CD4-positive, alpha-beta T cell treated with Interleukin-15 for 1 hour (primary cell): Measurements from ENCODE around the gene RUNDC1.
"Not testable (repeated sequence)": the region's sequence is repeated elsewhere in the genome, so short reads cannot be mapped to it uniquely, and the experiment has no call there.

Experiments used
- DNase-seq: peaks from one replicate; pipeline ENCODE4 v3.0.0-alpha.2; 2020

Gene RUNDC1

DNA sequence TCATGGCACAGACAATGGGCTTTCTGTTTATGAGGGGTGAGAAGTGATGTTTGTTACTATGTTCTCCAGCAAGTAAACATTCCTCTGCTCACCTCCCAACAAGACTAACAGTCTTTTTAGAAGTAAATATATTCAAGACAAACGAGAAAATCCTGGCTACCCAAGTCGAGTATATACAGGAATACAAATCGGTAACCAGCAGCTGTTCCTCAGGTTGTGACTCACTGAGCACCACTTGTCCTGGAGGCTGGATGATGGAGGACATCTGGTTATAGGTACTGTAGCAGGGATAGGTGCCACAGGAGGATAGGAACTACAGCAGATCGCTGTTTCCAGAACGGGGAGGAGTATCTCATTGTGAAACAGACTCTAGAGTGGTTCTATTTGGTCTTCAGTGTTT is 12.5 kb downstream of the RUNDC1 start:
- DNase-seq, result no peak

DNA sequence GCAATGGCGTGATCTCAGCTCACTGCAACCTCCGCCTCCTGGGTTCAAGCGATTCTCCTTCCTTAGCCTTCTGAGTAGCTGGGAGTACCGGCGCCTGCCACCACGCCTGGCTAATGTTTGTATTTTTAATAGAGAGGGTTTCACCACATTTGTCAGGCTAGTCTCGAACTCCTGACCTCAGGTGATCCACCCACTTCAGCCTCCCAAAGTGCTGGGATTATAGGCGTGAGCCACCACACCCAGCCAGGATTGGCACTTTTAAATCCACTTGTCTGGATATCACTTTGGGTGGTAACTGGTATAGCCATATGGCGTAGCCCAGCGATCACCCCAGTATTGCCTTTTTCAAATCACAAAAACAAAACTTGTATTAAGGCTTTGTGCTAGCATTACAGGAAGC is 13.5 kb downstream of the RUNDC1 start:
- not testable (repeated sequence) for DNase-seq

DNA sequence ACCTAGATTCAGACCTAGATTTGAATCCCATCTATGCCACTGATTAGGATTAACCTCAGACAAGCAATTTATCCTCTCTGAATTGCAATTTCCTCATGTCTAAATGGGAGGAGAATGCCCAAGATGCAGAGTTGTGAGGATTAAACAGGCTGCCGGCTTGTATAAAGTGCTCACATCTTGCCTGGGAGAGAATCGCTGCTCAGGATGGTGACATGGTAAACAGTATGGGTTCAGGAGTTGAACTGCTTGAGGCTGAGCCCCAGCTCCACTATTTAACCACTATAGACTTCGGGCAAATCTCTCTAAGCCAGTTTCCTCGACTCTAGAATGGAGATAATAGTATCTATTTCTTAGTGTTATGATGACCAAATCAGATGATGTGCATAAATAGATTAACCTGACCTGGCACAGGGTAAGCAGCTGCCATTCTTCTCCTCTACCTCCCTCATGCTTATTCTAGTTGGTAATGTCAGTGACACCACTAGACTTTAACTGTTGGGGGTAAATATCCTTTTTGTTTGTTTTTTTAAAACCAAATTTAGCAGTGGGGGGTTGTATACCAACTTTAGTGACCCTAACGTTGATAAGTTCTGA is 17.1 kb downstream of the RUNDC1 start:
- no peak for DNase-seq

DNA sequence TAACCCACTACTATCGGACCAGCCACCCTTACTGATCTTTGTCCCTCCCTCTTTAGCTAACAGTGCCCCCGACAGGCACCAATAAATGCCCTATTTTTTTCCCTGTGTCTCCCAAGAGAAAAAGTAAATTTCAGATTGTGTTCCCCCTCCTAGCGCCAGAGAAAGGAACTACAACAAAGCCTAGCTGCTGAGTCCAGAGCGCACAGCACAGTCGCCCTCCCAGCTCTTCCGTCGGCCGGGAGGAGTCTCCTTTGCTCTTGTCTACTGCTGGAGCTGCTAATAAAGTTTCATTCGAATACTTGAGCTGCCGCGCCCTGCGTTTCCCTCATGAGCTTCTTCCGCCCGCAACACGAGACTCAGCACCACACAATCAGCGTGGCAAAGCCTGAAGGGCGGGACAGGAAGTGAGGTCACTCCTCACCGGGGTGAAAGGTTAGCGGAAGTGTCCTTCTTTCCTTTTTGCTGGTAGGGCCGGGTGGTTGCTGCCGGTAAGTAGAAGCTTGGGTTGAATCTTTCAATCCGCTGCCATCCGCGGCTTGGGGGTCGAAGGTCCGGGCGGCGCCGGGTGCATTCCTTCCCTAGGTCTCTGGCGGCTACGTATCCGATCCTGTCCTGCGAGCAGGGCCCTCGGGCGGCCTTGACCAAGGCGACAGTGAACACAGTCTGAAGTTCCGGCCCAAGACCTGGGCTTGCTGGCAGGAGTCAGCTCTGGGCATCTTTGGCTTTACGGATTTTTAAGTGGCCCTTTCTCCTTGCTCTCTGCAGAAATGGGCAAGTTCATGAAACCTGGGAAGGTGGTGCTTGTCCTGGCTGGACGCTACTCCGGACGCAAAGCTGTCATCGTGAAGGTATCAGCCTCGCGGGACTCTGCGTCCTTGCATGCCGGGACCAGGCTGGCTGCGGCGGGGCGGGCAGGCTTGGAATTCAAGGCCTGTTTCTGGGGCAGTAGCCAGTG is 17.9 kb downstream of the RUNDC1 start, which contains the start of gene RPL27:
RPL27 (plus strand) TSS at position 436 of the 955 bp plus-strand sequence; CDS start at position 768, 332 bp downstream.
- DNase-seq, result peak; percentile 99

DNA sequence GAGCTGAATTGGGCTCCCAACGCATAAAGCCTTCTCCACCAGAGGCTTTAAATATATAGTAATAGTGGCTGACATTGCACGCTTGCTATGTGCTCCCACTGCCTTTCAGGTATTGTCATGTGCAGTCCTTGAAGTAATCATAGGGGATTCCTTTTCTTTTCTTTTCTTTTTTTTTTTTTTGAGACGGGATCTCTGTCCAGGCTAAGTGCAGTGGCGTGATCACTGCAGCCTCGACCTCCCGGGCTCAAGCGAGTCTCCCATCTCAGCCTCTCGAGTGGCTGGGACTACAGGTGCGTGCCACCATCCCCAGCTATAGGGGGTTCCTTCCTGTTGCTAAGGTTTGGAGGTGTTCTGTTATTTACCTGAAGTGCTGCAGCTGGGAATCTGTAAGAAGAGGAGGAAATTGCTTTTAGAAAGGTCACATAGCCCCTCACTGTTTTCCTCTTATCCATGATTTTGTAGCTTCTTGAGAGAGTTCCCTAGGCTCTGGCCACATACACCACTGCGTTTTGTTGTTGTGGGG is 18.7 kb downstream of the RUNDC1 start:
- no peak for DNase-seq

DNA sequence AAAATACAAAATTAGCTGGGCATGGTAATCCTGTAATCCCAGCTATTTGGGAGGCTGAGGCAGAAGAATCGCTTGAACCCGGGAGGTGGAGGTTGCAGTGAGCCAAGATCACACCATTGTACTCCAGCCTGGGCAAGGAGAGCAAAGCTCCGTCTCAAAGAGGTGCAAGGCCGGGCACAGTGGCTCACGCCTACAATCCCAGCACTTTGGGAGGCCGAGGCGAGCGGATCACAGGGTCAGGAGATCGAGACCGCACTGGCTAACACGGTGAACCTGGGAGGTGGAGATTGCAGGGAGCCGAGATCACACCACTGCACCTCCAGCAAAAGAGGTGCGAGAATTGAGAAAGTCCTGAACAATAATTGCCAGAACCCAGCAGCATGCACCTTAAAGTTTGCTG is 20.5 kb downstream of the RUNDC1 start:
- DNase-seq, result not testable (repeated sequence)

DNA sequence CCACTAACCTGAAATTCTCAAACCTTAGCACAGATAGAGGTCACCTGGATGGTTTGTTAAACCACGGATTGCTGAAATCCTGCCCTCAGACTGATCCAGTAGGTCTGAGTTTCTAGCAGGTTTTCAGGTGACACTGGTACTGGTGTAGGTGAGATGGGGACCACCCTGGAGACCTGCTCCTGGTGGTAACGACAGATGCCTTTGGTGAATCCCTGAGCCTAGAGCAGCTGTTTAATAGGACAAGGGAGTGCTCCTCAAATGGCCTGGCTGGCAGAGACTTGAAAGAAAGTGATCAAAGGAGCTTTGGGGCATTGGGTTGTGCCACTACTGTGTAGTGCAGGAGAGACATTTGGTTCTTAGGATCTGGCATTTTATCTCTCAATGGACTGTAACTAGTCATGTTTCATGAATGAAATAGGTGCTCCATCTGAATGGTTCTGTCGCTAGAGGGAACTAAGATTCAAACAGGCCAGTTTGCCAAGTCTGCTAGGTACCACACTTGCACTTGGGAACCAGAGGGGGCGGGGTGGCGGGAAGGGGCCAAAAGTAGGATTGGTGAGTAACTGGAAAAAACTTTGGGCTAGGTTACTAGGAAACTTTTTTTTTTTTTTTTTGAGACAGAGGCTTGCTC is 23.3 kb downstream of the RUNDC1 start:
- DNase-seq, result no peak

DNA sequence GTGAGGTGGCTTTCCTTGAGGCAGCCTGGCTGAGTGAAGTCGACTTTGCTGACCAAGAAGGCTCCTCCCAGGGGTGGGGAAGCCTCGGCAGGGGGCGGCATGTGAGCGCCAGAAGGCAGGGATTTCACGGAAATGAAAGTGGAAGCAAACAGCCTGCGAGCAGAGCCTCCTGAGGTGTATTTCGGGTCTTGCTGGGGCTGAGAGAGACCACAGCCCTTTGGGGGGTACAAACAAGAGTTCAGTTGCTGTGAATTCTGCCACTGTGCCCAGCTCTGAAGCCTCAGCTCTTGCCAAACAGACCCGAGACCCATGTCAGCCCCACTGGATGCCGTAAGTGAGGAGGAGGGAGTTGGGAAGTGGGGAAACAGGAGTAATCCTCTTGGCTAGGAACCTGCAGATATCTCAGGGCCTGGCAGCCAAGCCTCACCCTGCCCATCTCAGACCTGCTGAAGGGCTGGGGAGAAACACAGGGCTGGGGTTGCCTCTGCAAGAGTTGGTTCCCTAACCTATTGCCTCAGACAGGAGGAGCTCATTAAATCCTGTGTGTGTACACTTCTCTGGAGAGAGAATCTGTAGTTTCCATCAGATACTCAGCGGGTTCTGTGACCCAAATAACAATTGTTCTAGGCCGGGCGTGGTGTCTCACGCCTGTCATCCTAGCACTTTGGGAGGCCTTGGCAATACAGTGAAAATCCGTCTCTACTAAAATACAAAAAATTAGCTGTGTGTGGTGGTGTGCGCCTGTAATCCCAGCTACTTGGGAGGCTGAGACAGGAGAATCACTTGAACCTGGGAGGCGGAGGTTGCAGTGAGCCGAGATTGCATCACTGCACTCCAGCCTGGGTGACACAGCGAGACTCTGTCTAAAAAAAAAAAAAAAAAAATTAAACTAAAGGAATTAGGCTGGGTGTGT is 26.5 kb downstream of the RUNDC1 start, which contains the start of gene IFI35:
IFI35 (plus strand) TSS at position 146 of the 913 bp plus-strand sequence; CDS start at position 310, 164 bp downstream.
- DNase-seq, result peak; percentile 86

DNA sequence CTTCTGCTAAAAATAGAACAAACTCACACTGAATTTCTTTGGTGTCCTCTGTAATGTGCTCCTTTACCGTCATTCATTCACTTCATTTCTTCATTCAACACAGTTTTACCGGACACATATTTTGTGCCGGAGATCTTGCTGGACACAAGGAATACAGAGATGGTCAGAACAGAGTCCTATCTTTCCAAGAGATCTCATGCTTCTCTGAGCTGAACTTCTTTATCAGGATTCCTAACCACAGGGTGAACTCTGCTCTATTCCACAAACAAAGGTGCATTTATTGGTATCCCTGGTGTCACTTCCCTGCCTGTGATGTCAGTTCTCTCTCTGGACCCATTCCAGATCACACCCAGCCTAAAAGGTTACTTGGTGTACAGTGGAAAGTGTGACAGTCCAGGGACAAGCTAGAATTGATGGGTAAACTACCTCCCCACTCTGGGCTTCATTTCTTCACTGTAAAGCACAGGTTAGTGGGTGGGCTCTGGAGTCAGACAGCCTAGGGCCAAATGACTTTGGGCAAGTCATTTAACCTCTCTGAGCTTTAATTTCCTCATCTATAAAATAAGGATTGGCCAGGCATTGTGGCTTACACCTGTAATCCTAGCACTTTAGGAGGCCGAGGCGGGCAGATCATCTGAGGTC is 30.4 kb downstream of the RUNDC1 start:
- DNase-seq, result no peak

DNA sequence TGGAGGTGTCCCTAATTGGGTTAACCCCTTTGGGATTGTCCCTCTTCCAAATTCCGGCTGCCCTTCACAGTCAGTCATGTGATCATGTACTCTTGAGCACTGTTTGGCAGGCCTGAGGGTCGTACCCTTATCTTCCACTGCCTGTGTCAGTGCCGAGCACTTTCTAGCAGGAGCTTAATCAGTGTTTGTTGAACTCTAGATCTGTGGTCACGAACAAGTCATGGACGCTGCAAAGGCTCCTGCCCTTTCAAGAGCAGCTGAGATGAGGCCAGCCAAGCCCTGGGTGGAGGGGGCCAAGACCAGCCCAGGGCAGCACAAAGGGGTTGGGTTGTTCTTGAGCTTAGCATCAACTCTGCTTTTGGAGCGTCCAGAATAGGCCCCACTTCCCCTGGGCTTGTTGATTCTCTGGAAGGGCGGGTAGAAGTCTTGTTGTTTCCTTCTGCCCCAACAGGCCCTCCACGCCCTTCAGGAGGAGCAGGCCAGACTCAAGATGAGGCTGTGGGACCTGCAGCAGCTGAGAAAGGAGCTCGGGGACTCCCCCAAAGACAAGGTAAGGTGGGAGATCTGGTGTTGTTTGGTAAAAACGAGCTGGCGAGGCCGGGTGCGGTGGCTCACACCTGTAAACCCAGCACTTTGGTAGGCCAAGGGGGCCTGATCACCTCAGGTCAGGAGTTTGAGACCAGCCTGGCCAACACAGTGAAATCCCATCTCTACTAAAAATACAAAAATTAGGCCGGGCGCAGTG is 31.5 kb downstream of the RUNDC1 start:
- DNase-seq, result no peak

DNA sequence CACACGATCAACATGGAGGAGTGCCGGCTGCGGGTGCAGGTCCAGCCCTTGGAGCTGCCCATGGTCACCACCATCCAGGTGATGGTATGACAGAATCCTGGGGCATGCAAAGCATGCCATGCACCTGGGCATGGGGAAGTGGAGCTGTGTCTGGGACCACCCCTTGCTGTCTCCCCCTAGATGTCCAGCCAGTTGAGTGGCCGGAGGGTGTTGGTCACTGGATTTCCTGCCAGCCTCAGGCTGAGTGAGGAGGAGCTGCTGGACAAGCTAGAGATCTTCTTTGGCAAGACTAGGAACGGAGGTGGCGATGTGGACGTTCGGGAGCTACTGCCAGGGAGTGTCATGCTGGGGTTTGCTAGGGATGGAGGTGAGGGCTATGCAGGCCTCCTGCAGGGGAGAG is 32.9 kb downstream of the RUNDC1 start:
- DNase-seq, result no peak

DNA sequence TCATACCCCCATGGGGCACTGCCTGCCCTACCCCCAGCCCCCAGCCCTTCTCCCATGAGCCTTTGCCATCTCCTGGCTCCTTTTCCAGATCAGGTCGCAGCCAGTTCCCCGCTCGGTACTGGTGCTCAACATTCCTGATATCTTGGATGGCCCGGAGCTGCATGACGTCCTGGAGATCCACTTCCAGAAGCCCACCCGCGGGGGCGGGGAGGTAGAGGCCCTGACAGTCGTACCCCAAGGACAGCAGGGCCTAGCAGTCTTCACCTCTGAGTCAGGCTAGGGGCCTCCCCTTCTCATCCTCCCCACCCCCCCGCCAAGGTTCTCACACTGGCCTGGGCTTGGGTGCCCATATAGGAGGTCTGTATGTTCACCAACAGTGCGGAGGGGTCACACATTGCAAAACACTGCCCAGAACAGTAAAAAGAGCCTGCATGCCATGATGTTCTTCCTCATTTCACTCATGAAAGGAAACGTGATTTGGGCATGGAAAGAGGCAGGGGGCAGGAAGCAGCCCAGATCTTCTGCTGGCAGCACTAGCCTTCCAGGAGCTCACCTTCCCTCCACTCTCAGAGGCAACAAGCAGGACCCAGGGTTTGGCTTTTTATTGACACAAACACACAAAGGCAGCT is 33.8 kb downstream of the RUNDC1 start:
- no peak for DNase-seq

DNA sequence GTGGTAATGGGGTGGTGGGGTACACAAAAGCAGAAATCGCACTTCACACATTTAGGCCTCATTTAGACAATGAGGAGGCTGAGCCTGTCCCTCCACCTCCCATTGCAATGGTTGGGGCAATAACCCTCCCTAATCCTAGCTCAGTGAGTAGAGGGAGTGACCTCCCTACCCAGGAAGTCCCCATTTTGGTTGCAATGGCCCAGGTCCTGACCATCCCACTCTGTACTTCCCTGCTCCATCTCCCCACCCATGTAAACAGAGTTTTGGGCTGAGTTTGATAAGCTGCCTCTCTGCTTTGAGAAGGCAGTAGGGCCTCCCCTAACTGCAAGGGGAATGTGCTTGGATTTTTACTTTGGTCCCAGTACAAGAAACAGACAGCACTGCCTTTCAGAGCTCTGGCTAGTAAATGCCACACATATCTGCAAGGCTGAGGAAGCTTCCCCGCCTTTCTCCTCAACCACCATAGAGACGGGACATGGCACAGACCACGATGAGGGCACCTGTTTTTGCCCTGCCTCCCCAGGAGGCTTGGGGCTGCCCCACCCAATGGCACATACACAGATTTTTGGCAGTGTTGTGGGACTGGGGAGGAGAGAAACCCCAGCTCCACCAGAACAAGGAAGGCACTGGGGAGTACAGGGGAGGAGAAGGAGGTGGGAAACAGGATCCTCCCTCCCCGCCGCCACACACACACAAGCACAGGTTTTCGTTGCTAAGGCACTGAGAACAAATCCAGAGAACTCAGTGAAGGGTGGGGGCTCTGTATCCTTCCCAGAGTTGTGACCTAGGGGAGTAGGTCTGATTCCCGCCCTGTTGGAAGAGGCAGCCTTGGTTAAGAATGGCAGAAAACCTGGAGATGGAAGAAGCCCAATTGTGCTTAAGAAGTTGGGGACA is 34.5 kb downstream of the RUNDC1 start:
- no peak for DNase-seq

DNA sequence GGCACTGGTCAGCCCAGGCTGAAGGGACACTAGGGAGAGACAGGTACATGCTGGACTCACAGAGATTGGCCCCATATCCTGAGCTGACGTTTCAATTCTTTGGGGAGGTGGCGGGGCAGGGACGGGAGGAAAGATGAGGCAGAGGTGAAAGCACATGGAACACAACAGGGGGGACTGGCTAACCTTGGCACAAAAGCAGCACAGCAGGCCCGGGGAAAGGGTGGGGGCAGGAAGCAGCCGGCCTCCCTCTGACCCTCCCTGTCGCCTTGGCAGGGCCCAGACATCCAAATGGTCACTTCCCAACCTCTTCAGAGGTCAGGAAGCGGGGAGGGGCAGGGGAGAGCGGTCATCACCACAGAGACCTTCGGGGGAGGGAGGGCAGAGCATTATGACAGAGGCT is 35.2 kb downstream of the RUNDC1 start:
- DNase-seq, result no peak

DNA sequence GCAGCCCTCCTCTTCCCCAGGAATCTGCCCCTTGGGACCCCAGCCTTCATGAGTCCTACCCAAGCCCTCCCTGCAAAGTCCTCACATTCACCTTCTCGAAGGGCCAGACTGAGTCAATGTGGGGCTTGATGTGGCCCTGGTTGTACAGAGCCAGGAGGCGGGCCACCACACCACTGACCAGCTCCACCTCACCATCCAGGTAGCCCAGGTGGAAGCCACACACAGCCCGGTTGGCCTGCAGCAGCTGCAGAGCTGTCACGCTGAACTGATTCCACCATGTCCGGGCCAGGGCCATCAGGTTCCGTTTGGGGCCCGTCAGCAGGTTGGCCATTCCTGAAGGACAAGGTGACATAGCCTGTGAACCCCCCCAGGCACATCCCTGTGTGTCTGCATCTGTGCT is 35.9 kb downstream of the RUNDC1 start:
- DNase-seq, result no peak

DNA sequence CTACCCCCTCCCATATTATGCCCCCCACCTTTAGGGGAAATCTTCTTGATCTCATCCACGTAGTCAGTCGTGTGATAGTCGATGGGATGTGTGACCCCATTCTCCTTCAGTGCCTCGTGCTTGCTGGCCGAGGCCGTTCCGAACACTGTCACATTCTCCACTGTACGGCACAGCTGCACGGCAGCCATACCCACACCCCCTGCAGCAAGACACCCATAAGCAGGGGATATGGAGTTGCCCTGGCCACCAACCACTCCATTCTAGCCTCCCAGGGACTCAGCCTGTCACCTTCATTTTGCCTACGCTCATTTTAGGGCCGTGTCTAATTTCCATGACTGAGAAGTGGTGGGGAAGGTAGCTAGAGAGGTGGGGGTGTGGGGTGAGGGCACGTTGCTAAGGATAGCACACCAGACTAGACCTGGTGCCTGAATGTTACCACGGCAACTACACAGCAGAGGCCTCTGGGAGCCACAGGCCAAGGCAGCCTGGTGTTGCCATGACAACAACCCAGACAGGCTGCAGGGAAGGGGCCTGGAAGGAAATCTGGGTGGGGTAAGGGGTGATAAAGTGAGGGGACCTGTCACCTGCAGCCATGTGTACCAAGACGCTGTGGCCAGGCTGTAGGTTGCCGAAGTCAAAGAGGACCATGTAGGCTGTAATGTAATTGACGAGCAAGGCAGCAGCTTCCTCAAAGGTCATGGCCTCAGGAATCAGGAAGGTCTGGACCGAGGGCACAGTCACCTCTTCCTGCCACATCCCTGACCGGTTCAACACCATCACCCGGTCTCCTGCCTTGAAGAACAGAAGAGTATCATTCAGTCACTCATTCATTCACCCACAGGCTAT is 37.9 kb downstream of the RUNDC1 start:
- peak; percentile 68 for DNase-seq

DNA sequence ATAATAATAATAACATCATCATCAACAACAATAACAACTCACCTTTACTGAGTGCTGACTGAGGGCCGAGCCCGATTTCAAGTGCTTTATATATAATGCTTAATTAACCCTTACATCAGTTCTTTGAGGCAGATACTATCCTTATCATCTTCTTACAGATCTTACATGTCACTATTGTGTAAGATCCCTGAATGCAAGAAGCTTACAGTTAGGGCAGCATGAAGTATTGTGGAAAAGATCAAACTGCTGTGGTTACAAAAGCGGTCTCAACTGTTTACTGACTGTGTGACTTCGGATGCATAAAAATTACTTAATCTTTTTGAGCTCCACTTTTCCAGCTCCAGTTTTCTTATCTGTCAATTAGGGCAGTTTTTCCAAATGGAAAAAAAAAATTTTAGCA is 38.6 kb downstream of the RUNDC1 start:
- DNase-seq, result no peak

DNA sequence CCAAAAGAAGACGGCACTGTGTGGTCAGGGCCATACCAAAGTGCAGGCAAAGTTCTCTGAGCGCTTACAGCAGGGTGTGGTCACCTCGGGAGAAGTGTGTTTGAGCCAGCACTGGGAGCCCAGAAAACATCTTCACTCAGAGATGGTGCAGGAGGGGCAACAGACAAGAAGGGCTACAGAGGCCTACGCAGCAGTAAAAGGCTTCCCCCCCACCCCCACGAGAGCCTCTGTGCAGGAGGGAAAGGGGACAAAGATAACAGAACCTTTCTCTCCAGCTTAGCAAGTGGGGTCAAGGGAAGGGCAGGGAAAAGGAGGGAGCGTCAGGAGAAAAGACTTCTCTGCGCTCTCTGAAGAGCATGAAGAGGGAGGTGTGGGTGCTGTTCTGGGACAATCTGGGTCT is 39.1 kb downstream of the RUNDC1 start:
- DNase-seq, result no peak
